ENCODE results near the gene PPM1E. TPM values are rescaled to one million over a fixed set of nuclear protein-coding genes. Genes with fewer than 3 reads are reported as not detected.

The PPM1E gene
- total RNA-seq, 4 donors from 2014 or later = 0.24 to 3.0 TPM; not detected in 2

- DNase-seq = no peak
- intact Hi-C loops (cut with DNase I; ENCODE audit: low total_unique reads) = no loop called here
- H3K36me3 ChIP-seq = no peaks in the 10 kb centered on the region
- H3K27ac ChIP-seq = no peak overlapping the region
- H3K27me3 ChIP-seq = no peaks in the 10 kb centered on the region
- no peak for TF ChIP-seq POLR2A (IDR thresholded peaks at IDR 0.05)
- no peak for TF ChIP-seq CTCF (IDR thresholded peaks at IDR 0.05)
- no peaks in the 10 kb centered on the region for H3K9me3 ChIP-seq
- H3K4me1 ChIP-seq = no peaks in the 10 kb centered on the region
- no peak overlapping the region for H3K4me3 ChIP-seq
Measured at GRCh38 chr17:59007995-59008394, 252.3 kb downstream of the PPM1E start.

GRCh38 chr17:59008737-59009136 lies 253.1 kb downstream of the PPM1E start:
- H3K4me3 ChIP-seq = no peak overlapping the region
- intact Hi-C loops (cut with DNase I; ENCODE audit: low total_unique reads) = no loop called here
- H3K4me1 ChIP-seq = no peaks in the 10 kb centered on the region
- H3K27ac ChIP-seq = no peak overlapping the region
- no peak for TF ChIP-seq CTCF (IDR thresholded peaks at IDR 0.05)
- no peak for TF ChIP-seq POLR2A (IDR thresholded peaks at IDR 0.05)
- H3K27me3 ChIP-seq = no peaks in the 10 kb centered on the region
- H3K9me3 ChIP-seq = no peaks in the 10 kb centered on the region
- DNase-seq = no peak
- H3K36me3 ChIP-seq = no peaks in the 10 kb centered on the region

- Histone ChIP-seq H3K36me3 (no peaks in the 10 kb centered on the region), H3K9me3 (no peaks in the 10 kb centered on the region), H3K4me3 (no peak overlapping the region), H3K4me1 (no peaks in the 10 kb centered on the region), H3K27ac (no peak overlapping the region), H3K27me3 (no peaks in the 10 kb centered on the region)
- intact Hi-C loops (cut with DNase I; ENCODE audit: low total_unique reads) = no loop called here
- TF ChIP-seq CTCF (IDR thresholded peaks at IDR 0.05) (no peak), POLR2A (IDR thresholded peaks at IDR 0.05) (no peak)
- DNase-seq = no peak
Measured at GRCh38 chr17:59010026-59010425, 254.4 kb downstream of the PPM1E start.

- no peak for DNase-seq
- no peaks in the 10 kb centered on the region for H3K4me1 ChIP-seq
- TF ChIP-seq CTCF (IDR thresholded peaks at IDR 0.05) = no peak
- no peak for TF ChIP-seq POLR2A (IDR thresholded peaks at IDR 0.05)
- H3K36me3 ChIP-seq = no peaks in the 10 kb centered on the region
- no peak overlapping the region for H3K27ac ChIP-seq
- no peaks in the 10 kb centered on the region for H3K9me3 ChIP-seq
- H3K27me3 ChIP-seq = no peaks in the 10 kb centered on the region
- no peak overlapping the region for H3K4me3 ChIP-seq
- intact Hi-C loops (cut with DNase I; ENCODE audit: low total_unique reads) = no loop called here
Measured at GRCh38 chr17:59011975-59012374, 256.3 kb downstream of the PPM1E start.

GRCh38 chr17:59018019-59018418 lies 262.4 kb downstream of the PPM1E start:
- no peak for DNase-seq
- intact Hi-C loops (cut with DNase I; ENCODE audit: low total_unique reads) = no loop called here
- Histone ChIP-seq H3K9me3 (no peaks in the 10 kb centered on the region), H3K36me3 (no peaks in the 10 kb centered on the region), H3K4me3 (no peak overlapping the region), H3K4me1 (no peaks in the 10 kb centered on the region), H3K27ac (no peak overlapping the region), H3K27me3 (no peaks in the 10 kb centered on the region)
- TF ChIP-seq CTCF (IDR thresholded peaks at IDR 0.05) = no peak
- no peak for TF ChIP-seq POLR2A (IDR thresholded peaks at IDR 0.05)
